HEK293 (cell line): ENCODE measurements around the gene AKAP9.

ENCODE experiments used
- FEZF1 ChIP-seq: fragments of 450-650 bp; formaldehyde crosslinking; IDR thresholded peaks from 2 replicates; pipeline ENCODE4 v1.5.1; 2016; ENCODE audit warnings: missing biosample characterization, missing genetic modification characterization
- GLI2 ChIP-seq: fragments of 450-650 bp; formaldehyde crosslinking; IDR thresholded peaks from 2 replicates; pipeline ENCODE4; 2017; ENCODE audit warnings: missing biosample characterization, missing genetic modification characterization, low read depth, borderline replicate concordance
- IKZF3 ChIP-seq: fragments of 450-650 bp; IDR thresholded peaks from 2 replicates; pipeline ENCODE4 v1.5.0; 2018; ENCODE audit warnings: missing biosample characterization, mild to moderate bottlenecking, missing genetic modification characterization, moderate library complexity
- KLF7 ChIP-seq: fragments of 450-650 bp; formaldehyde crosslinking; IDR thresholded peaks from 2 replicates; pipeline ENCODE4 v1.5.1; 2016; ENCODE audit warnings: missing biosample characterization, missing genetic modification characterization, borderline replicate concordance
- MEIS1 ChIP-seq: sonication (generic); formaldehyde crosslinking; IDR thresholded peaks from 2 replicates; pipeline ENCODE4 v1.8.1; 2022; ENCODE audit warnings: missing genetic modification reagents, mild to moderate bottlenecking, borderline replicate concordance
- TCF7L2 ChIP-seq: IDR thresholded peaks from 2 replicates; pipeline ENCODE4 v1.6.1; 2011; ENCODE audit warnings: low read depth, mild to moderate bottlenecking, inconsistent platforms, low read length, moderate library complexity, borderline replicate concordance
- YY2 ChIP-seq: fragments of 450-650 bp; formaldehyde crosslinking; IDR thresholded peaks from 2 replicates; pipeline ENCODE4 v1.5.1; 2016; ENCODE audit warnings: missing biosample characterization, missing genetic modification characterization
- ZBTB48 ChIP-seq: fragments of 450-650 bp; formaldehyde crosslinking; IDR thresholded peaks from 2 replicates; pipeline ENCODE4 v1.5.1; 2016; ENCODE audit warnings: missing biosample characterization, missing genetic modification characterization
- ZIC2 ChIP-seq: fragments of 450-650 bp; formaldehyde crosslinking; IDR thresholded peaks from 2 replicates; pipeline ENCODE4 v1.5.1; 2016; ENCODE audit warnings: missing biosample characterization, missing genetic modification characterization
- ZNF112 ChIP-seq: fragments of 450-650 bp; formaldehyde crosslinking; IDR thresholded peaks from 2 replicates; pipeline ENCODE4 v1.5.0; 2017; ENCODE audit warnings: missing biosample characterization, missing genetic modification characterization
- ZNF146 ChIP-seq: fragments of 450-650 bp; formaldehyde crosslinking; IDR thresholded peaks from 2 replicates; pipeline ENCODE4 v1.5.1; 2016; ENCODE audit warnings: missing biosample characterization, missing genetic modification characterization
- ZNF169 ChIP-seq: fragments of 450-650 bp; formaldehyde crosslinking; IDR thresholded peaks from 2 replicates; pipeline ENCODE4 v1.5.1; 2016; ENCODE audit warnings: missing biosample characterization, missing genetic modification characterization
- ZNF174 ChIP-seq: fragments of 450-650 bp; formaldehyde crosslinking; IDR thresholded peaks from 2 replicates; pipeline ENCODE4 v1.5.0; 2017; ENCODE audit warnings: missing biosample characterization, mild to moderate bottlenecking, missing genetic modification characterization
- ZNF2 ChIP-seq: fragments of 450-650 bp; formaldehyde crosslinking; IDR thresholded peaks from 2 replicates; pipeline ENCODE4 v1.5.1; 2016; ENCODE audit warnings: missing biosample characterization, missing genetic modification characterization
- ZNF335 ChIP-seq: fragments of 450-650 bp; formaldehyde crosslinking; conservative IDR thresholded peaks from 2 replicates; pipeline ENCODE4 v1.5.1; 2016; ENCODE audit warnings: missing biosample characterization, missing genetic modification characterization
- ZNF48 ChIP-seq: fragments of 450-650 bp; formaldehyde crosslinking; IDR thresholded peaks from 2 replicates; pipeline ENCODE4 v1.5.1; 2016; ENCODE audit warnings: missing biosample characterization, missing genetic modification characterization
- ZNF707 ChIP-seq: fragments of 450-650 bp; formaldehyde crosslinking; IDR thresholded peaks from 2 replicates; pipeline ENCODE4 v1.5.1; 2016; ENCODE audit warnings: missing biosample characterization, missing genetic modification characterization
- ZNF76 ChIP-seq: fragments of 450-650 bp; formaldehyde crosslinking; IDR thresholded peaks from 2 replicates; pipeline ENCODE4; 2016; ENCODE audit warnings: low read depth, missing biosample characterization, missing genetic modification characterization, borderline replicate concordance
- ZNF830 ChIP-seq: fragments of 450-650 bp; IDR thresholded peaks from 2 replicates; pipeline ENCODE4 v1.5.0; 2018; ENCODE audit warnings: missing biosample characterization, missing genetic modification characterization, low read depth, mild to moderate bottlenecking, moderate library complexity
- TF ChIP-seq, protein P1 (sequence below): fragments of 450-650 bp; formaldehyde crosslinking; IDR thresholded peaks from 2 replicates; pipeline ENCODE4 v1.5.1; 2017; ENCODE audit warnings: missing biosample characterization, missing genetic modification characterization
- TF ChIP-seq, protein P2 (sequence below): fragments of 450-650 bp; formaldehyde crosslinking; IDR thresholded peaks from 2 replicates; pipeline ENCODE4 v1.5.1; 2016; ENCODE audit warnings: missing biosample characterization, missing genetic modification characterization
- TF ChIP-seq, protein P3 (sequence below): fragments of 450-650 bp; formaldehyde crosslinking; IDR thresholded peaks from 2 replicates; pipeline ENCODE4 v1.5.1; 2016; ENCODE audit warnings: missing biosample characterization, missing genetic modification characterization
- TF ChIP-seq, protein P4 (sequence below): fragments of 450-650 bp; formaldehyde crosslinking; IDR thresholded peaks from 2 replicates; pipeline ENCODE4 v1.5.1; 2016; ENCODE audit warnings: missing biosample characterization, missing genetic modification characterization, borderline replicate concordance
- TF ChIP-seq, protein P5 (sequence below): fragments of 450-650 bp; formaldehyde crosslinking; IDR thresholded peaks from 2 replicates; pipeline ENCODE4 v1.5.1; 2016; ENCODE audit warnings: missing biosample characterization, missing genetic modification characterization
- TF ChIP-seq, protein P6 (sequence below): fragments of 450-650 bp; formaldehyde crosslinking; IDR thresholded peaks from 2 replicates; pipeline ENCODE4 v1.5.1; 2016; ENCODE audit warnings: missing biosample characterization, missing genetic modification characterization

The AKAP9 gene

DNA sequence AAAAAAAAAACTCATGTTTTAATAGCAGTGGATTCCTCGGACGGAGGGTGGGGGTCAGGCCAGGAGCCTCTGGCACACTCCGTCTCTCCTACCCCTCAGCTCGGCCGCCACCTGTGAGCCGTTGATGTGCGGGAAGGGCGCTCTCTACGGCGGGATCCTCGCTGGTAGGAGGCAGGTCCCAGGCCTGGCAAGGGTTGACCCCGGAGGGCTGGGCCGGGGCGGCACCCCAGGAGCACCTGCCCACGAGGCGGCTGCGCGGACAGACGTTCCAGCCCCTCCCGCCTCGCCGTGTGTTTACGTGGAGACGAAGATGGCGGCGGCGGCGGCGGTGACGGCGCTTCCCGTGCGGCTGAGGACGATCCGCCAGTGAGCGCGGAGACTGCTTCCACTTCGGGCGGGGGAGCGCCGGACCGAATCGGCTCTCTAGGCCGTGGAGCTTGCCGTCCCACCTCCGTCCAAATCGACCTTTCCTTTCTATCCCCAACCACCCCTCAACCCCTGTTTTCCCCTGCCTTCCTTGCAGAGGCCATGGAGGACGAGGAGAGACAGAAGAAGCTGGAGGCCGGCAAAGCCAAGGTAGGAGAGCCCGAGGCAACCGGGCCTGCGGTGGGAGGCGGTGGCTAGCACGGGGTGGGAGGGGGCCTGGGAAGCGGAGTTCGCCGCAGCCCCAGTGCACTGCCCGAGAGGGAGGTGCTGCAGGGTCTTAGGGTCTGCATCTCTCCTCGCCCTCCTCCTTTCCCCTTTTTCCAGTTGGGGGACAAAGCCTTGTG is at the start of gene AKAP9 (continued):
- TF ChIP-seq TCF7L2 = no peak
- TF ChIP-seq FEZF1 (tag by site-specific recombination) = no peak
- TF ChIP-seq ZNF76 (tag by site-specific recombination) = peak; percentile 67; the same call in 1 of the 2 replicates
- TF ChIP-seq ZNF146 (tag by site-specific recombination) = 0 out of 2 replicates have a peak, but pooled peaks have one; percentile 19
- TF ChIP-seq, protein P1, sequence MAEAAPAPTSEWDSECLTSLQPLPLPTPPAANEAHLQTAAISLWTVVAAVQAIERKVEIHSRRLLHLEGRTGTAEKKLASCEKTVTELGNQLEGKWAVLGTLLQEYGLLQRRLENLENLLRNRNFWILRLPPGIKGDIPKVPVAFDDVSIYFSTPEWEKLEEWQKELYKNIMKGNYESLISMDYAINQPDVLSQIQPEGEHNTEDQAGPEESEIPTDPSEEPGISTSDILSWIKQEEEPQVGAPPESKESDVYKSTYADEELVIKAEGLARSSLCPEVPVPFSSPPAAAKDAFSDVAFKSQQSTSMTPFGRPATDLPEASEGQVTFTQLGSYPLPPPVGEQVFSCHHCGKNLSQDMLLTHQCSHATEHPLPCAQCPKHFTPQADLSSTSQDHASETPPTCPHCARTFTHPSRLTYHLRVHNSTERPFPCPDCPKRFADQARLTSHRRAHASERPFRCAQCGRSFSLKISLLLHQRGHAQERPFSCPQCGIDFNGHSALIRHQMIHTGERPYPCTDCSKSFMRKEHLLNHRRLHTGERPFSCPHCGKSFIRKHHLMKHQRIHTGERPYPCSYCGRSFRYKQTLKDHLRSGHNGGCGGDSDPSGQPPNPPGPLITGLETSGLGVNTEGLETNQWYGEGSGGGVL (tag by site-specific recombination) = 0 out of 2 replicates have a peak, but pooled peaks have one; percentile 8
- no peak for TF ChIP-seq IKZF3 (tag by site-specific recombination)
- TF ChIP-seq ZIC2 (tag by site-specific recombination) = peak; percentile 17; the same call in 1 of the 2 replicates
- no peak for TF ChIP-seq ZNF48 (tag by site-specific recombination)
- TF ChIP-seq, protein P2, sequence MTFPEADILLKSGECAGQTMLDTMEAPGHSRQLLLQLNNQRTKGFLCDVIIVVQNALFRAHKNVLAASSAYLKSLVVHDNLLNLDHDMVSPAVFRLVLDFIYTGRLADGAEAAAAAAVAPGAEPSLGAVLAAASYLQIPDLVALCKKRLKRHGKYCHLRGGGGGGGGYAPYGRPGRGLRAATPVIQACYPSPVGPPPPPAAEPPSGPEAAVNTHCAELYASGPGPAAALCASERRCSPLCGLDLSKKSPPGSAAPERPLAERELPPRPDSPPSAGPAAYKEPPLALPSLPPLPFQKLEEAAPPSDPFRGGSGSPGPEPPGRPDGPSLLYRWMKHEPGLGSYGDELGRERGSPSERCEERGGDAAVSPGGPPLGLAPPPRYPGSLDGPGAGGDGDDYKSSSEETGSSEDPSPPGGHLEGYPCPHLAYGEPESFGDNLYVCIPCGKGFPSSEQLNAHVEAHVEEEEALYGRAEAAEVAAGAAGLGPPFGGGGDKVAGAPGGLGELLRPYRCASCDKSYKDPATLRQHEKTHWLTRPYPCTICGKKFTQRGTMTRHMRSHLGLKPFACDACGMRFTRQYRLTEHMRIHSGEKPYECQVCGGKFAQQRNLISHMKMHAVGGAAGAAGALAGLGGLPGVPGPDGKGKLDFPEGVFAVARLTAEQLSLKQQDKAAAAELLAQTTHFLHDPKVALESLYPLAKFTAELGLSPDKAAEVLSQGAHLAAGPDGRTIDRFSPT (tag by site-specific recombination) = peak; percentile 64
- TF ChIP-seq, protein P3, sequence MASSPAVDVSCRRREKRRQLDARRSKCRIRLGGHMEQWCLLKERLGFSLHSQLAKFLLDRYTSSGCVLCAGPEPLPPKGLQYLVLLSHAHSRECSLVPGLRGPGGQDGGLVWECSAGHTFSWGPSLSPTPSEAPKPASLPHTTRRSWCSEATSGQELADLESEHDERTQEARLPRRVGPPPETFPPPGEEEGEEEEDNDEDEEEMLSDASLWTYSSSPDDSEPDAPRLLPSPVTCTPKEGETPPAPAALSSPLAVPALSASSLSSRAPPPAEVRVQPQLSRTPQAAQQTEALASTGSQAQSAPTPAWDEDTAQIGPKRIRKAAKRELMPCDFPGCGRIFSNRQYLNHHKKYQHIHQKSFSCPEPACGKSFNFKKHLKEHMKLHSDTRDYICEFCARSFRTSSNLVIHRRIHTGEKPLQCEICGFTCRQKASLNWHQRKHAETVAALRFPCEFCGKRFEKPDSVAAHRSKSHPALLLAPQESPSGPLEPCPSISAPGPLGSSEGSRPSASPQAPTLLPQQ = peak; percentile 52
- TF ChIP-seq MEIS1 (CRISPR knock-in tag) = no peak
- TF ChIP-seq, protein P4, sequence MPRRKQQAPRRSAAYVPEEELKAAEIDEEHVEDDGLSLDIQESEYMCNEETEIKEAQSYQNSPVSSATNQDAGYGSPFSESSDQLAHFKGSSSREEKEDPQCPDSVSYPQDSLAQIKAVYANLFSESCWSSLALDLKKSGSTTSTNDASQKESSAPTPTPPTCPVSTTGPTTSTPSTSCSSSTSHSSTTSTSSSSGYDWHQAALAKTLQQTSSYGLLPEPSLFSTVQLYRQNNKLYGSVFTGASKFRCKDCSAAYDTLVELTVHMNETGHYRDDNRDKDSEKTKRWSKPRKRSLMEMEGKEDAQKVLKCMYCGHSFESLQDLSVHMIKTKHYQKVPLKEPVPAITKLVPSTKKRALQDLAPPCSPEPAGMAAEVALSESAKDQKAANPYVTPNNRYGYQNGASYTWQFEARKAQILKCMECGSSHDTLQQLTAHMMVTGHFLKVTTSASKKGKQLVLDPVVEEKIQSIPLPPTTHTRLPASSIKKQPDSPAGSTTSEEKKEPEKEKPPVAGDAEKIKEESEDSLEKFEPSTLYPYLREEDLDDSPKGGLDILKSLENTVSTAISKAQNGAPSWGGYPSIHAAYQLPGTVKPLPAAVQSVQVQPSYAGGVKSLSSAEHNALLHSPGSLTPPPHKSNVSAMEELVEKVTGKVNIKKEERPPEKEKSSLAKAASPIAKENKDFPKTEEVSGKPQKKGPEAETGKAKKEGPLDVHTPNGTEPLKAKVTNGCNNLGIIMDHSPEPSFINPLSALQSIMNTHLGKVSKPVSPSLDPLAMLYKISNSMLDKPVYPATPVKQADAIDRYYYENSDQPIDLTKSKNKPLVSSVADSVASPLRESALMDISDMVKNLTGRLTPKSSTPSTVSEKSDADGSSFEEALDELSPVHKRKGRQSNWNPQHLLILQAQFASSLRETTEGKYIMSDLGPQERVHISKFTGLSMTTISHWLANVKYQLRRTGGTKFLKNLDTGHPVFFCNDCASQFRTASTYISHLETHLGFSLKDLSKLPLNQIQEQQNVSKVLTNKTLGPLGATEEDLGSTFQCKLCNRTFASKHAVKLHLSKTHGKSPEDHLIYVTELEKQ (tag by site-specific recombination) = no peak
- no peak for TF ChIP-seq ZNF169
- TF ChIP-seq GLI2 (tag by site-specific recombination) = no peak
- TF ChIP-seq ZNF707 (tag by site-specific recombination) = no peak
- TF ChIP-seq YY2 (tag by site-specific recombination) = peak; percentile 76
- TF ChIP-seq, protein P5, sequence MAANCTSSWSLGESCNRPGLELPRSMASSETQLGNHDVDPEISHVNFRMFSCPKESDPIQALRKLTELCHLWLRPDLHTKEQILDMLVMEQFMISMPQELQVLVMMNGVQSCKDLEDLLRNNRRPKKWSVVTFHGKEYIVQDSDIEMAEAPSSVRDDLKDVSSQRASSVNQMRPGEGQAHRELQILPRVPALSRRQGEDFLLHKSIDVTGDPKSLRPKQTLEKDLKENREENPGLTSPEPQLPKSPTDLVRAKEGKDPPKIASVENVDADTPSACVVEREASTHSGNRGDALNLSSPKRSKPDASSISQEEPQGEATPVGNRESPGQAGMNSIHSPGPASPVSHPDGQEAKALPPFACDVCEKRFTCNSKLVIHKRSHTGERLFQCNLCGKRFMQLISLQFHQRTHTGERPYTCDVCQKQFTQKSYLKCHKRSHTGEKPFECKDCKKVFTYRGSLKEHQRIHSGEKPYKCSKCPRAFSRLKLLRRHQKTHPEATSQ (tag by site-specific recombination) = peak; percentile 39; the same call in 1 of the 2 replicates
- no peak; the same call in 1 of the 2 replicates for TF ChIP-seq KLF7 (tag by site-specific recombination)
- no peak for TF ChIP-seq ZNF112 (tag by site-specific recombination)
- TF ChIP-seq ZNF335 (tag by site-specific recombination) = peak; percentile 54
- TF ChIP-seq ZNF2 (tag by site-specific recombination) = no peak; the same call in 1 of the 2 replicates
- TF ChIP-seq ZNF174 = no peak
- TF ChIP-seq ZNF830 (tag by site-specific recombination) = no peak
- TF ChIP-seq, protein P6, sequence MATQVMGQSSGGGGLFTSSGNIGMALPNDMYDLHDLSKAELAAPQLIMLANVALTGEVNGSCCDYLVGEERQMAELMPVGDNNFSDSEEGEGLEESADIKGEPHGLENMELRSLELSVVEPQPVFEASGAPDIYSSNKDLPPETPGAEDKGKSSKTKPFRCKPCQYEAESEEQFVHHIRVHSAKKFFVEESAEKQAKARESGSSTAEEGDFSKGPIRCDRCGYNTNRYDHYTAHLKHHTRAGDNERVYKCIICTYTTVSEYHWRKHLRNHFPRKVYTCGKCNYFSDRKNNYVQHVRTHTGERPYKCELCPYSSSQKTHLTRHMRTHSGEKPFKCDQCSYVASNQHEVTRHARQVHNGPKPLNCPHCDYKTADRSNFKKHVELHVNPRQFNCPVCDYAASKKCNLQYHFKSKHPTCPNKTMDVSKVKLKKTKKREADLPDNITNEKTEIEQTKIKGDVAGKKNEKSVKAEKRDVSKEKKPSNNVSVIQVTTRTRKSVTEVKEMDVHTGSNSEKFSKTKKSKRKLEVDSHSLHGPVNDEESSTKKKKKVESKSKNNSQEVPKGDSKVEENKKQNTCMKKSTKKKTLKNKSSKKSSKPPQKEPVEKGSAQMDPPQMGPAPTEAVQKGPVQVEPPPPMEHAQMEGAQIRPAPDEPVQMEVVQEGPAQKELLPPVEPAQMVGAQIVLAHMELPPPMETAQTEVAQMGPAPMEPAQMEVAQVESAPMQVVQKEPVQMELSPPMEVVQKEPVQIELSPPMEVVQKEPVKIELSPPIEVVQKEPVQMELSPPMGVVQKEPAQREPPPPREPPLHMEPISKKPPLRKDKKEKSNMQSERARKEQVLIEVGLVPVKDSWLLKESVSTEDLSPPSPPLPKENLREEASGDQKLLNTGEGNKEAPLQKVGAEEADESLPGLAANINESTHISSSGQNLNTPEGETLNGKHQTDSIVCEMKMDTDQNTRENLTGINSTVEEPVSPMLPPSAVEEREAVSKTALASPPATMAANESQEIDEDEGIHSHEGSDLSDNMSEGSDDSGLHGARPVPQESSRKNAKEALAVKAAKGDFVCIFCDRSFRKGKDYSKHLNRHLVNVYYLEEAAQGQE (tag by site-specific recombination) = 0 out of 2 replicates have a peak, but pooled peaks have one; percentile 36
- no peak for TF ChIP-seq ZBTB48 (tag by site-specific recombination)
